Measurements from ENCODE around the gene IGF2. TPM values are rescaled to one million over a fixed set of nuclear protein-coding genes. Genes with fewer than 3 reads are reported as not detected.

Gene IGF2
- total and polyA plus RNA-seq, 9 donors, result 21.7 to 412 (median 135) TPM

GRCh38 chr11:2149460-2149859, 10.3 kb upstream of the IGF2 start:
- 58 to 67% (median 65%) methylated on average over 8 of the region's 8 CpGs for WGBS, 3 donors
- TF ChIP-seq EP300 (IDR thresholded peaks at IDR 0.05), result no peak
- no peak for TF ChIP-seq POLR2A (IDR thresholded peaks at IDR 0.05)
- no peak for TF ChIP-seq CTCF (IDR thresholded peaks at IDR 0.05)
- no peak for DNase-seq
- Histone ChIP-seq H3K27me3 (peaks cover 4% of the 10 kb centered on the region), H3K36me3 (no peaks in the 10 kb centered on the region), H3K27ac (no peak overlapping the region), H3K4me1 (ENCODE audit: insufficient read depth) (peaks cover 2% of the 10 kb centered on the region), H3K4me3 (no peak overlapping the region), H3K9me3 (no peaks in the 10 kb centered on the region)
- intact Hi-C loops (cut with DNase I), result loop anchor here in 2 of 4 donors (5.0 to 10.0 kb wide), 2 partner anchors 225 to 262 kb away; no protein-coding TSS in a partner anchor

GRCh38 chr11:2148595-2148994, 9.4 kb upstream of the IGF2 start:
- TF ChIP-seq CTCF (IDR thresholded peaks at IDR 0.05), result no peak
- TF ChIP-seq EP300 (IDR thresholded peaks at IDR 0.05), result no peak
- TF ChIP-seq POLR2A (IDR thresholded peaks at IDR 0.05), result no peak
- H3K27me3 ChIP-seq, result peaks cover 4% of the 10 kb centered on the region
- no peaks in the 10 kb centered on the region for H3K36me3 ChIP-seq
- intact Hi-C loops (cut with DNase I), result loop anchor here in 2 of 4 donors (5.0 to 10.0 kb wide), 2 partner anchors 224 to 261 kb away; no protein-coding TSS in a partner anchor
- no peak overlapping the region for H3K27ac ChIP-seq
- no peak overlapping the region for H3K4me3 ChIP-seq
- 26 to 55% (median 36%) methylated on average over 5 of the region's 5 CpGs for WGBS, 3 donors
- H3K9me3 ChIP-seq, result no peaks in the 10 kb centered on the region
- DNase-seq, result no peak
- H3K4me1 ChIP-seq (ENCODE audit: insufficient read depth), result peaks cover 2% of the 10 kb centered on the region

GRCh38 chr11:2147391-2147790, 8.2 kb upstream of the IGF2 start:
- Histone ChIP-seq H3K9me3 (no peaks in the 10 kb centered on the region), H3K27me3 (peaks cover 4% of the 10 kb centered on the region), H3K4me3 (no peak overlapping the region), H3K27ac (no peak overlapping the region), H3K4me1 (ENCODE audit: insufficient read depth) (peaks cover 2% of the 10 kb centered on the region), H3K36me3 (no peaks in the 10 kb centered on the region)
- DNase-seq, result no peak
- TF ChIP-seq EP300 (IDR thresholded peaks at IDR 0.05), result no peak
- WGBS, 3 donors, result 52 to 61% (median 57%) methylated on average over 11 of the region's 11 CpGs
- intact Hi-C loops (cut with DNase I), result loop anchor here in 2 of 4 donors (5.0 to 10.0 kb wide), 2 partner anchors 223 to 260 kb away; no protein-coding TSS in a partner anchor

- TF ChIP-seq POLR2A (IDR thresholded peaks at IDR 0.05), result no peak
- no peak for TF ChIP-seq CTCF (IDR thresholded peaks at IDR 0.05)
- TF ChIP-seq EP300 (IDR thresholded peaks at IDR 0.05), result no peak
- WGBS, 3 donors, result 43 to 54% (median 47%) methylated on average over 19 of the region's 19 CpGs
- H3K4me1 ChIP-seq (ENCODE audit: insufficient read depth), result no peaks in the 10 kb centered on the region
- H3K36me3 ChIP-seq, result no peaks in the 10 kb centered on the region
- no peaks in the 10 kb centered on the region for H3K9me3 ChIP-seq
- H3K27ac ChIP-seq, result no peak overlapping the region
- intact Hi-C loops (cut with DNase I), result loop anchor here in 2 of 4 donors (5.0 to 10.0 kb wide), 2 partner anchors 221 to 259 kb away; no protein-coding TSS in a partner anchor
- peaks cover 4% of the 10 kb centered on the region for H3K27me3 ChIP-seq
- DNase-seq, result no peak
- H3K4me3 ChIP-seq, result no peak overlapping the region
Measured at GRCh38 chr11:2146051-2146450, 6.9 kb upstream of the IGF2 start.

GRCh38 chr11:2144544-2145248, 5.5 kb upstream of the IGF2 start:
- TF ChIP-seq EP300 (IDR thresholded peaks at IDR 0.05), result no peak
- no peak for TF ChIP-seq CTCF (IDR thresholded peaks at IDR 0.05)
- TF ChIP-seq POLR2A (IDR thresholded peaks at IDR 0.05), result no peak
- H3K27ac ChIP-seq, result no peak overlapping the region
- no peaks in the 10 kb centered on the region for H3K4me1 ChIP-seq (ENCODE audit: insufficient read depth)
- H3K27me3 ChIP-seq, result peaks cover 4% of the 10 kb centered on the region
- intact Hi-C loops (cut with DNase I), result loop anchor here in 2 of 4 donors (5.0 to 10.0 kb wide), 2 partner anchors 220 to 257 kb away; no protein-coding TSS in a partner anchor
- no peak for DNase-seq
- WGBS, 3 donors, result 17 to 22% (median 17%) methylated on average over 18 of the region's 18 CpGs
- H3K4me3 ChIP-seq, result no peak overlapping the region
- no peaks in the 10 kb centered on the region for H3K9me3 ChIP-seq
- no peaks in the 10 kb centered on the region for H3K36me3 ChIP-seq
